Ishikawa (cell line): ENCODE measurements around the gene ZIM2.

Experiments used
- CEBPB ChIP-seq: IDR thresholded peaks from 2 replicates; pipeline ENCODE4 v1.6.1; 2012
- CREB1 ChIP-seq: IDR thresholded peaks from 2 replicates; pipeline ENCODE4 v1.6.1; 2012; ENCODE audit warnings: low read depth
- TEAD4 ChIP-seq: IDR thresholded peaks from 2 replicates; pipeline ENCODE4 v1.6.1; 2012
- TF ChIP-seq, protein P1 (sequence below): IDR thresholded peaks from 2 replicates; pipeline ENCODE4 v1.6.1; 2012

DNA sequence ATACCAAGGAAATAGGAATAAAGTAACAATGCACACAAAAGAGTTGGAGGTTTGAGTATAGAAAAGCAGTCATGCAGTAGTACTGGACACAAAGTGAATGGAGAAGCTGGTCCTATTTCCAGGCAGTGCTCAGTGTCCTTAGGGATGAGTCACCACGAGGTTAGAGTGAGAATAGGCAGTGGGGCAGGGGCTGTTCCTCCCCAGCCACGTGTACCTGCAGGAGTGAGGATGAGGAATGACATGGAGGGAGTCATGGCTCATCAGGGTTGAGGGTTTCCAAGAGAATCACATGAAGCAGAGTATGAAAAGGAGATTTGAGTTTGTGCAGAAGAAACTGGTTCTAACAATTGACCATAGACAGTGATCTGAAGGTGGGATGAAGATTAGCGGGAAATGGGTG is 94.2 kb downstream of the ZIM2 start:
- TF ChIP-seq, protein P1, sequence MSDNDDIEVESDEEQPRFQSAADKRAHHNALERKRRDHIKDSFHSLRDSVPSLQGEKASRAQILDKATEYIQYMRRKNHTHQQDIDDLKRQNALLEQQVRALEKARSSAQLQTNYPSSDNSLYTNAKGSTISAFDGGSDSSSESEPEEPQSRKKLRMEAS: no peak
- TF ChIP-seq TEAD4 (no peak), CEBPB (no peak), CREB1 (no peak)
